ENCODE data around the gene UBN1.
A peak's percentile ranks its signal among the peaks of the same experiment; 100 is the strongest.

Gene UBN1

DNA sequence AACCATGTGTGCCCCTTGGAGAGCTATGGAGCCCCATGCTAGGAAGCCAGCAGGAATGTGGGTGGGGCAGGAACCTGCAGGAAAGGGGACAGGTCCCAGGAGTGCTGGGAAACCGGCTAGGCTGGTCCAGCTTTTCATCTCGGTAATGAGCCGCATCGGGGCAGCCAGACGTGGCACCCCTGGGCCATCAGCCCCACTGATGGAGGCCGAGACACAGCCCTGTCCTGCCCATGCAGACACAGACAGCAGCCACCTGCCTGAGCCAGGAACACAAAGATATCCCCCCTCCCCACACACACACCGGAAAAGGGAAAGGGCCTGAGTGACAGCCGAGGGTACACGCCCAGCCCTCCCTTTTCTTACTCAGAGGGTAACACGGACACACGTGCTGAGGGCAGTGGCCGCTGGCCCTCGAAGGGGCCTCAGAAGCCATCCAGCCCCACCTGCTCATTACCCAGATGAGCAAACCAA, 71.5 kb downstream of the UBN1 start:
- POLR2A ChIA-PET = interaction anchor here (0.7 kb wide), 1 partner anchor 17 kb away, joined by 3 read pairs; no protein-coding TSS in a partner anchor
- CTCF ChIA-PET = interaction anchor here (0.7 to 1.2 kb wide), 3 partner anchors 14 to 370 kb away, joined by 3 to 4 read pairs (median 3); no protein-coding TSS in a partner anchor
- Histone ChIP-seq H3K9me3 (ENCODE audit: control insufficient read depth, insufficient read depth, low read depth, low read length) (no peaks in the 10 kb centered on the region), H3K36me3 (ENCODE audit: control insufficient read depth in 2 of 2, insufficient read depth in 1 of 2, low read length in 2 of 2) (no peaks in the 10 kb centered on the region), H3K27ac (ENCODE audit: extremely low read depth, low read depth, low read length) (no peak overlapping the region), H3K4me3 (ENCODE audit: low read depth, low read length) (no peak overlapping the region), H3K4me1 (ENCODE audit: control insufficient read depth, insufficient read depth, low read length) (no peaks in the 10 kb centered on the region)
- TF ChIP-seq ZNF558 (tag by site-specific recombination; IDR thresholded peaks at IDR 0.05) (no peak), ZIC2 (tag by site-specific recombination; IDR thresholded peaks at IDR 0.05) (0 out of 2 replicates have a peak, but pooled peaks have one; percentile 30)

GRCh38 chr16:4920826-4921225, 73.5 kb downstream of the UBN1 start:
- Histone ChIP-seq H3K27ac (ENCODE audit: extremely low read depth, low read depth, low read length) (no peak overlapping the region), H3K9me3 (ENCODE audit: control insufficient read depth, insufficient read depth, low read depth, low read length) (no peaks in the 10 kb centered on the region), H3K36me3 (ENCODE audit: control insufficient read depth in 2 of 2, insufficient read depth in 1 of 2, low read length in 2 of 2) (no peaks in the 10 kb centered on the region), H3K4me1 (ENCODE audit: control insufficient read depth, insufficient read depth, low read length) (no peaks in the 10 kb centered on the region), H3K4me3 (ENCODE audit: low read depth, low read length) (no peak overlapping the region)
- CTCF ChIA-PET = interaction anchor here (0.6 kb wide), 1 partner anchor 179 kb away, joined by 3 read pairs; no protein-coding TSS in a partner anchor
- no peak for TF ChIP-seq ZNF311 (tag by site-specific recombination; IDR thresholded peaks at IDR 0.05; ENCODE audit: borderline replicate concordance)
- TF ChIP-seq, protein P1, sequence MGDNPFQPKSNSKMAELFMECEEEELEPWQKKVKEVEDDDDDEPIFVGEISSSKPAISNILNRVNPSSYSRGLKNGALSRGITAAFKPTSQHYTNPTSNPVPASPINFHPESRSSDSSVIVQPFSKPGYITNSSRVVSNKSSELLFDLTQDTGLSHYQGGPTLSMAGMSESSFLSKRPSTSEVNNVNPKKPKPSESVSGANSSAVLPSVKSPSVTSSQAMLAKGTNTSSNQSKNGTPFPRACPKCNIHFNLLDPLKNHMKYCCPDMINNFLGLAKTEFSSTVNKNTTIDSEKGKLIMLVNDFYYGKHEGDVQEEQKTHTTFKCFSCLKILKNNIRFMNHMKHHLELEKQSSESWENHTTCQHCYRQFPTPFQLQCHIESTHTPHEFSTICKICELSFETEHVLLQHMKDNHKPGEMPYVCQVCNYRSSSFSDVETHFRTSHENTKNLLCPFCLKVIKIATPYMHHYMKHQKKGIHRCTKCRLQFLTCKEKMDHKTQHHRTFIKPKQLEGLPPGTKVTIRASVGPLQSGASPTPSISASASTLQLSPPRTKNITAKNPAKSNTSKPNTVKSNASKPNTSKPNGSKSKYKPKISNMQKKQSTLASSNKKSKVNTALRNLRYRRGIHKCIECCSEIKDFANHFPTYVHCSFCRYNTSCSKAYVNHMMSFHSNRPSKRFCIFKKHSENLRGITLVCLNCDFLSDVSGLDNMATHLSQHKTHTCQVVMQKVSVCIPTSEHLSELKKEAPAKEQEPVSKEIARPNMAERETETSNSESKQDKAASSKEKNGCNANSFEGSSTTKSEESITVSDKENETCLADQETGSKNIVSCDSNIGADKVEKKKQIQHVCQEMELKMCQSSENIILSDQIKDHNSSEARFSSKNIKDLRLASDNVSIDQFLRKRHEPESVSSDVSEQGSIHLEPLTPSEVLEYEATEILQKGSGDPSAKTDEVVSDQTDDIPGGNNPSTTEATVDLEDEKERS (tag by site-specific recombination; IDR thresholded peaks at IDR 0.05) = no peak
- no peak for TF ChIP-seq SP7 (tag by site-specific recombination; IDR thresholded peaks at IDR 0.05)
- TF ChIP-seq ZNF701 (tag by site-specific recombination; IDR thresholded peaks at IDR 0.05) = no peak
- POLR2A ChIA-PET = no interaction called here

GRCh38 chr16:4922721-4923342, 75.6 kb downstream of the UBN1 start:
- POLR2A ChIA-PET = no interaction called here
- Histone ChIP-seq H3K9me3 (ENCODE audit: control insufficient read depth, insufficient read depth, low read depth, low read length) (no peaks in the 10 kb centered on the region), H3K36me3 (ENCODE audit: control insufficient read depth in 2 of 2, insufficient read depth in 1 of 2, low read length in 2 of 2) (no peaks in the 10 kb centered on the region), H3K27ac (ENCODE audit: extremely low read depth, low read depth, low read length) (no peak overlapping the region), H3K4me1 (ENCODE audit: control insufficient read depth, insufficient read depth, low read length) (no peaks in the 10 kb centered on the region), H3K4me3 (ENCODE audit: low read depth, low read length) (no peak overlapping the region)
- TF ChIP-seq ZNF488 (tag by site-specific recombination; IDR thresholded peaks at IDR 0.05) (no peak), ZNF692 (tag by site-specific recombination; IDR thresholded peaks at IDR 0.05) (no peak), ZNF558 (tag by site-specific recombination; IDR thresholded peaks at IDR 0.05) (no peak), ZNF776 (tag by site-specific recombination; IDR thresholded peaks at IDR 0.05; ENCODE audit: borderline replicate concordance) (no peak)
- TF ChIP-seq, protein P2, sequence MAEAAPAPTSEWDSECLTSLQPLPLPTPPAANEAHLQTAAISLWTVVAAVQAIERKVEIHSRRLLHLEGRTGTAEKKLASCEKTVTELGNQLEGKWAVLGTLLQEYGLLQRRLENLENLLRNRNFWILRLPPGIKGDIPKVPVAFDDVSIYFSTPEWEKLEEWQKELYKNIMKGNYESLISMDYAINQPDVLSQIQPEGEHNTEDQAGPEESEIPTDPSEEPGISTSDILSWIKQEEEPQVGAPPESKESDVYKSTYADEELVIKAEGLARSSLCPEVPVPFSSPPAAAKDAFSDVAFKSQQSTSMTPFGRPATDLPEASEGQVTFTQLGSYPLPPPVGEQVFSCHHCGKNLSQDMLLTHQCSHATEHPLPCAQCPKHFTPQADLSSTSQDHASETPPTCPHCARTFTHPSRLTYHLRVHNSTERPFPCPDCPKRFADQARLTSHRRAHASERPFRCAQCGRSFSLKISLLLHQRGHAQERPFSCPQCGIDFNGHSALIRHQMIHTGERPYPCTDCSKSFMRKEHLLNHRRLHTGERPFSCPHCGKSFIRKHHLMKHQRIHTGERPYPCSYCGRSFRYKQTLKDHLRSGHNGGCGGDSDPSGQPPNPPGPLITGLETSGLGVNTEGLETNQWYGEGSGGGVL (tag by site-specific recombination; IDR thresholded peaks at IDR 0.05) = no peak
- CTCF ChIA-PET = interaction anchor here (1.5 kb wide), 1 partner anchor 33 kb away, joined by 4 read pairs; no protein-coding TSS in a partner anchor

Measured in HEK293 (cell line).